Stimulated activated CD4-positive, alpha-beta T cell treated with anti-CD3 and anti-CD28 coated beads, Interleukin-2, amount 100 ng/mL, for 48 hours (primary cell): ENCODE measurements around the gene JAML.

Source experiments
- DNase-seq, 2 donors: peaks; one replicate each; pipeline ENCODE4 v3.0.0-alpha.2; 2020

JAML gene

DNA sequence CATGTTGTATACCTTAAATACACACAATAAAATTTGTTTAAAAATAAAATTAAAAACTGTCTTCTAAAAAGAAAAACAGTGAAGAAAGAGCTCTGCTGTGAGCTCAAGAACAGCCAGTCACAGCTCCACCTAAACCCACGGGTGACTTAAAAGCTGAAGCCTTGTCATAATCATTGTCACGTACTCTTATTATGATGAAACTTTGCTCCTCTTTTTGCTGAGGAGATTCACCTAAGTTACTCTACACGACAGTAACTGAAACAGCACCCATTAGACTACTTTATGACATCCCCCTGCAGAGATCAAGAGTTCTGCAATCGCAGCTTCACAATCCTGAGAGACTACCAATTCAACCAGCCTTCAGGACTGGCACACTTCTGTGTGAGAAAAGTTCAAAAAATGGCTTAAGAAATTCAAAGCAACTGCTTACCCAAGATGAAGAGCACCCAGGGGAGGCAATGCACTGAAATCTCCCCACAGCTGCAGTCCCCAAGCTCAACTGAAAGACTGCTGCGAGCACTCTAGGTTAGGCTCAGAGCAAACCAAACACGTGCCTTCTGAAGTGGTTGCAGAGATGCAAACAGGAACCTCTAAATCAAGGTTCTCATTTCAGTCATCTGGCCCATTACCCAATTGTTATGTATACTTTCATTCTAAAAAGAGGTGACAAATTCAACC lies at the start of gene JAML:
Gene JAML (minus strand): TSS at position 501 of the 678 bp plus-strand sequence. CDS start 10,145 bp downstream, outside the sequence.
- DNase-seq = no peak

DNA sequence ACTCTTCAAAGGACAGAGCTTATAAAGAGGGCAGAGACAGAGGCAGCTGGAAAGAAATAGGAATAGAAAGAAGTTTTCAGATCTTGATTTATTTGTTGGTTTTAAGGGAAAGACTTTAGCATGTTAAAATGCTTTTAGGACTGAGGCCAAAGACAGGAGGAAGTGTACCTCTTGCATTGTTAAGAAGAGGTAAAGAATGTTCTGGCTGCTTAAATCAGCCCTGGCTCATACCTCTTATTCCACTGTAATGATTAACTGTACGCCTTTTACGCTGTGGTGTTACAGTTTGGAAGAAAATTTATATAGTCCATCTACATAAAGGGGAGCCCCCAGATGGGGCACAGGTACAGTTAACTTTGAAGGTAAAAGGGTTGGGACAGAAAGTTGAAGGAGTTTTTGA lies 49.4 kb upstream of the JAML start:
- no peak for DNase-seq

GRCh38 chr11:118272001-118272400 lies 47.2 kb upstream of the JAML start:
- no peak for DNase-seq

DNA sequence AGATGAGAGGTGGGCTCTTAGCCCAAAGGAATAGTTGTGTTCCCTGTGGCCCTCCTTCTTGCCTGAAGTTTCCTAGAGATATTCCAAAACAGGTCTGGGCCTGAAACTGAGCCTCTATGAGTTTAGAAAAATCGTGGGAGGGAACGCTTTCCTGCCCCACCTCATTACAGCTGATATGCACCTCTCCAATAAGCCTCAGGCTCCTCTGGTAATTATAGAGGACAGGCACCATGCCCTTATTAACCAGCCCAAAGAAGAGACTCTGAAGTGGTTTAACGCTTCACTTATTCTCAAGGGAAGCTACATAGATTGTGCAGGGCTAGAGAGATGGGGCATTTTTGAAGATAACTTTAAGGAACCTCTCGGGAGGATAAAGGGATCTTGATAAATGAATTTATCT lies 42.7 kb upstream of the JAML start:
- no peak for DNase-seq

DNA sequence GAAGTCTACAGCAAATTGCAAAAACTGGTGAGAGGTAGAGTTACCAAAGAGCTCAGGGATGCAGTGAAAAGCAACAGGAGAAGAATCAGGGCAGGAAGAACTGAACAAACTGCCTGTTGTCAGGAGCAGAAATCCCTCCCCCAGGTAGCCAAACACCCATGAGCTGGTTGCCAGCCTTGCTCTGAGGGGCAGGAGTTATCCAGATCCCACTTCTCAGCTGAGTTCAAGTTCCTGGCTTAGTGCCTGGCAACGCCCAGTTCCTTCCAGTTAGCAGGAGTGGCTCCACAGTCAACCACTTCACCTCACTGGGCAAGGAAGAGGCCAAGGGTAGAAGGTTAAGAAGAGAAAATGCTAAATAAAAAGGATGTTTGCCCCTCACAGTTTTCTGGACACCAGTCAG lies 41.1 kb upstream of the JAML start:
- no peak for DNase-seq

DNA sequence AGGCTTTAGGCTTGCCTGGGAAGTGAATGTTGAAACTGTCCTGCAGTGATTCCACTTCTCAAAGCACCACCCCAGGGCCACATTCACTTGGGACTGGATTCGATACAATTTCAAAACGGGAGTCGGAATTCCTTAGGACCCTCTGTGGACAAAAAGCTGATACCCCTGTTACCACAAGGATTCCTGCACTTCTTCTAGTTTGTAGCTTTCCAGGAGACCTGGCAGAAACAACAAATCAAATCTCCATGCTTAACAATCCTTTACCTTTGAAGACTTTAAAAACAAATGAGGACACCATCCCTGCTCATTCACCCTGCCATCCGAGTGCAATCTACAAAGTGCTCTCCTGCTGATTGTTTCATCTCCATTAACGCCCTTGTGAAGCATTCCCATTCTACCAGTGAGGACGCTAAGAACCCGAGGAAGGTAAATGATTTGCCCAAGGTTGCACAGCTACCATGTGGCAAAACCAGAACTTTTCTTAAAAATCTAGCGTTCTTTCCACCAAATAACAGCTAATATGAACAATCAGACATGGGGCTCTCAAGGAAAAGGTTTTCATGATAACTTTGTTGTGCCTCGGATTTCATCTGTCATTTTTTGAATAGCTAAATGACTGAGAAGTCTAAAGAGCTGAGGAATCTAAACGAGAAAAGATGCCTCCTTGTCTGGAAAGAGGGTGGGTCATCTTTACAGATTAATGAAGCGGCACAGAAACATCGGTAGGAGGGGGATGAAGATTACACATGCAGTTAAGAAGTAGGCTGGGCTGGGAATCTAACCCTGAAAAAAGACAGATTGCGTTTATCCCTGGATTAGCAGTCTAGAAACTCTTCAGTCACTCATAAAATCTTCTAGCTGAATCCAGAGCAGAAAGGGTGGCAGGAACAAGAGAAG lies 40.0 kb upstream of the JAML start:
- no peak for DNase-seq

GRCh38 chr11:118263695-118264568 lies 39.1 kb upstream of the JAML start, which contains the start of gene MPZL2:
MPZL2 (minus strand) TSS chr11:118264297; CDS start chr11:118264153, 144 bp downstream.
- DNase-seq = no peak

- no peak for DNase-seq
Measured at GRCh38 chr11:118263112-118263511, 38.3 kb upstream of the JAML start.

- DNase-seq = no peak
Measured at GRCh38 chr11:118260353-118260752, 35.5 kb upstream of the JAML start.

- DNase-seq = no peak
Measured at GRCh38 chr11:118259138-118259537, 34.3 kb upstream of the JAML start.

DNA sequence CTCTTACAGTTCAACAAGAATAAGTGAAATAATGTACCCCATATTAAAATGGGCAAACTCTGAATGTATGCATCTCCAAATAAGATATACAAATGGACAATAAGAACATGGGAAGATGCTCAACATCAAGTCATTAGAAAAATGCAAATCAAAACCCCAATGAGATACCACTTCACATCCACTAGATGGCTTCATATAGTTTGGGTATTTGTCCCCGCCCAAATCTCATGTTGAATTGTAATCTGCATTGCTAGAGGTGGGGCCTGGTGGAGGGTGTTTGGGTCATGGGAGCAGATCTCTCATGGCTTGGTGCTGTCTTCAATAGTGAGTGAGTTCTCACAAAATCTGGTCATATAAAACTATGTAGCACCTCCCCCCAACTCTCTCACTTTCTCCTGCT lies 33.6 kb upstream of the JAML start:
- no peak for DNase-seq

DNA sequence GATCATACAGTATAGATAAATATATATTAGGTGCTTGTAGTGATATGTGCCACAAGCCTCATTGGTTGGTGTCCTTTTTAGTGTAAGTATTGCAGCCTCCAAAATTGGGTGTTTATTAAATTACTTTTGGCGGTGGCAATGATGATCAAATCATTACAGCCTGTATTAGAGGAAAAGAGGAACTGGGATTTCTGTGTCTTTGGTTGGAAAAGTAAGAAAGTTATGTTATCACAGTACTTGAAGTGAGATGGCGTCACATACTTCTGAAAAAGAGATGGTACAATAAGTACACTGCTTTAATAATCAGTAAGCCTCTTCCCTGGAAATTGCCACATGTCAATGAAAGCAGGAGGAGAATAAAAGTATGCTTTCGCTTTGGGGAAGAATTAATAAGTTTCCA lies 27.9 kb upstream of the JAML start:
- DNase-seq = no peak

DNA sequence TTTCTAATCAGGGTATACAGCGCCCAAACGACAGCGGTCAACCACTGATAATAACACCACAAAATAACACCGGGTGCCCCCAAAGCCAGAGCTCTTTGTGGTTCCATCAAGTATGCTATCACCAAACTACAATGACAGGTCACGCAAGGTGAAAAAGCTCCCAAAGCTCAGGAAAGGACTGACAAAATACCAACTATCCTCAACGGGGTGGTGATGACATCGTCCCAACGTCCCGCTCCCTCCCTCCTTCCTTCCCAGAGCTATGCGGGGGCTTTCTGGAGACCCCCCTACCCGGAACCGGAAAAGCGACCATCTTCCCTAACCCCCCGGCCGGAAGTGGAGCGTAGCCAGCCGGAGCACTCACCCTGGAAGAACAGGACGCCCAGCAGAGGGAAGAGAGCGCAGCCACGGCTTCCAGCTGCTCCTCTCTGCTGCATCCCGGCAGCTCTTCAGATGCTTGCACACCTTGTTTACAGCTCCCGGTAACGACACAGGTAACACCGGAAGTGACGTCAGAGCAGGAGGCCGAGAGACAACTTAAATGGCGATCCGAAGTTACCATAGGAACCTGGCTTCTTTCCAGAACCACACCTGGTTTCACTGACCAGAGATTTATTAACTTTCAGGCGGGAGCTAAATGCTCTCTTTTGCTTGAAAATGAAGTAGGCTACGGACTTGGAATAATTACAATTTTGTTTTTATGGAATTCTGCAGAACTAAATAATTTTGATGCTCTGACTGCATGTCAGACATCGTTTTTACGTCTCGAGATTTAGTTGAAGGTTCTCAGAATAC lies 27.2 kb upstream of the JAML start, which contains the start of gene MPZL3:
Gene MPZL3 (minus strand): TSS at position 508 of the 795 bp plus-strand sequence. CDS start 71 bp downstream, at position 437.
- DNase-seq = peak; percentile 73 to 78

- DNase-seq = no peak
Measured at GRCh38 chr11:118247041-118247440, 22.2 kb upstream of the JAML start.

- DNase-seq = no peak
Measured at GRCh38 chr11:118245936-118246562, 21.2 kb upstream of the JAML start.

DNA sequence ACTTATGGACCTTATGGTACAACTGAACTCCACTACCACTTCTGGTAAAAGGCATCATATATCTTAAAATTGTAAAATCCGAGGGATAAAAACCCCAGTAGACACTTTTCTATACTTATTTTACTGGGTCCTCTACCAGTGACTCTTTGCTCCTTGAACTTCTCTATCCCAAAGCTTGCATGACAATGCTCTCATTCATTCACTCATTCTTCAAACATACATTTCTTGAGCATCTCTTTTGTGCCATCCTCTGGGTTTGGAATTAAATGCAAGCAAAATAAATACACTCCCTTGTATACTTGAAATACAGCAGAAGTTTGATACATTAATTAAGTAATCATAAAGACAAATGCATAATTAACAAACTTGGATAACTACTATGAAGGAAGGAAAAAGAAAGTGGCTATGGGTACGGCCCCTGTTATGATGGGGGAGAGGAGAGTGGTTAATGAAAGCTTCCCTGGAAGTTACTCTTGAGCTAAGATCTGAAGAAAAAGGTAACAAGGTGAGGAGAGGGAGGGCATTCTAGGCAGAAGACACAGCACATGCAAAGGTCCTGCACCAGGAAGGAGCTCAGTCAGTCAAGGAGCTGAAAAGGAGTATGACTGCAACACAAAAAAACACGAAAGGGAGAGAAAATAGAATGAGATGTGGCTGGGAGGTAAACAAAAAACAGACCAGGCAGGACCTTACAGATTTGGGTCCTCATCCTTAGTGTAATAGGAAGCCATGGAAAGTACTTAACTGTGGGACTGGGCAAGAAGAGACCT lies 19.4 kb upstream of the JAML start:
- no peak for DNase-seq

GRCh38 chr11:118243161-118243560 lies 18.4 kb upstream of the JAML start:
- DNase-seq = no peak

DNA sequence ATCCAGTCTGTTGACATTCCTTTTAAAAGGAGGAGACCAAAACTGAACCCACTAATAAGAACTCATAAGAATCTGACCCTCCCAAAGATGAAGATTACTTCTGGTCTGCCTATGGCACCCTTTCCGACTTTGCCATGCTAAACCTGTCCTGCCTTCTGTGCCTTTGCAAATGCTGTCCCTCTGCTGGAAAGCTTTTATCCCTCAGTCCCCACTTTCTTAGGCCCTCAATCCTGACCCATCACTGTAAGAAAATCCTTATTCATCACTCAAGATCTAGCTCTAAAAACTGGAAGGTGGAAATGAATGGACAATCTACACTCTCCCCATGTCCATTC lies 16.9 kb upstream of the JAML start:
- no peak for DNase-seq

GRCh38 chr11:118240999-118241763 lies 16.4 kb upstream of the JAML start:
- DNase-seq = peak in 1 of 2 donors; percentile 52
